HepG2 (cell line): Measurements from ENCODE around the gene CLDN9. TPM values are rescaled to one million over a fixed set of nuclear protein-coding genes. Genes with fewer than 3 reads are reported as not detected.

Experiments used
- ARID3A ChIP-seq: IDR thresholded peaks from 2 replicates; pipeline ENCODE4 v1.6.1; 2012; ENCODE audit warnings: low read depth, low read length, improper control_type of control experiment
- BCL3 ChIP-seq: sonication (generic); formaldehyde crosslinking; IDR thresholded peaks from 2 replicates; pipeline ENCODE4 v1.5.1; 2020; ENCODE audit warnings: mild to moderate bottlenecking, missing genetic modification reagents, moderate library complexity
- DZIP1 ChIP-seq: sonication (generic); formaldehyde crosslinking; IDR thresholded peaks from 2 replicates; pipeline ENCODE4 v1.5.0; 2020; ENCODE audit warnings: mild to moderate bottlenecking, missing genetic modification reagents
- FLYWCH1 ChIP-seq: sonication (generic); formaldehyde crosslinking; IDR thresholded peaks from 2 replicates; pipeline ENCODE4 v1.8.1; 2023; ENCODE audit warnings: mild to moderate bottlenecking, missing genetic modification reagents
- MEIS2 ChIP-seq: sonication (generic); formaldehyde crosslinking; IDR thresholded peaks from 2 replicates; pipeline ENCODE4 v1.9.0; 2021; ENCODE audit warnings: mild to moderate bottlenecking, missing genetic modification reagents
- MTA1 ChIP-seq: sonication (generic); formaldehyde crosslinking; IDR thresholded peaks from 2 replicates; pipeline ENCODE4 v1.4.0; 2020; ENCODE audit warnings: missing genetic modification reagents, mild to moderate bottlenecking, borderline replicate concordance
- PAF1 ChIP-seq: IDR thresholded peaks from 2 replicates; pipeline ENCODE4 v1.6.1; 2016; ENCODE audit warnings: missing genetic modification reagents, missing compliant biosample characterization
- SKI ChIP-seq: fragments of 450-650 bp; IDR thresholded peaks from one replicate; pipeline ENCODE4 v1.6.1; 2018; ENCODE audit warnings: mild to moderate bottlenecking; ENCODE audit not compliant: partially characterized antibody
- SMAD1 ChIP-seq: sonication (generic); formaldehyde crosslinking; IDR thresholded peaks from 2 replicates; pipeline ENCODE4 v1.4.0; 2020; ENCODE audit warnings: missing genetic modification reagents, low read depth, mild to moderate bottlenecking, borderline replicate concordance
- TAF15 ChIP-seq: fragments of 200-400 bp; formaldehyde crosslinking; IDR thresholded peaks from one replicate; pipeline ENCODE4 v1.6.1; 2018; ENCODE audit warnings: mild to moderate bottlenecking, low read depth, low read length; ENCODE audit not compliant: poor library complexity, severe bottlenecking
- TBL1XR1 ChIP-seq: fragments of 150-350 bp; IDR thresholded peaks from 2 replicates; pipeline ENCODE4 v1.6.1; 2014; ENCODE audit warnings: borderline replicate concordance, low read length; ENCODE audit not compliant: partially characterized antibody
- TERF1 ChIP-seq: sonication (generic); formaldehyde crosslinking; IDR thresholded peaks from 2 replicates; pipeline ENCODE4 v1.8.0; 2022; ENCODE audit warnings: mild to moderate bottlenecking, missing genetic modification reagents, moderate library complexity
- TFAP4 ChIP-seq: sonication (generic); IDR thresholded peaks from 2 replicates; pipeline ENCODE4 v1.6.1; 2016; ENCODE audit warnings: low read depth, borderline replicate concordance
- TFE3 ChIP-seq: IDR thresholded peaks from 2 replicates; pipeline ENCODE4 v1.6.1; 2016
- ZBTB44 ChIP-seq: sonication (generic); formaldehyde crosslinking; IDR thresholded peaks from 2 replicates; pipeline ENCODE4 v1.4.0; 2020; ENCODE audit warnings: missing genetic modification reagents
- ZNF329 ChIP-seq: sonication (generic); formaldehyde crosslinking; IDR thresholded peaks from 2 replicates; pipeline ENCODE4 v1.9.0; 2021; ENCODE audit warnings: low read depth, mild to moderate bottlenecking, missing genetic modification reagents
- ZNF546 ChIP-seq: sonication (generic); formaldehyde crosslinking; conservative IDR thresholded peaks from 2 replicates; pipeline ENCODE4 v1.8.1; 2023; ENCODE audit warnings: mild to moderate bottlenecking, missing genetic modification reagents
- ZNF883 ChIP-seq: sonication (generic); formaldehyde crosslinking; IDR thresholded peaks from 2 replicates; pipeline ENCODE4 v1.5.1; 2020; ENCODE audit warnings: mild to moderate bottlenecking, missing genetic modification reagents; ENCODE audit errors: not compliant biosample characterization
- polyA plus RNA-seq, 8 experiments: library from polyadenylated mRNA; depleted of rRNA in 3 of 8; stranded (reverse) in 7 of 8; unstranded in 1 of 8; fragments of >200 nt; fragmentation: Illumina TruSeq in 4 of 8; extraction: Trizol in 4 of 8; gene quantifications; 2 replicates each; pipeline versions ENCODE4 v1.2.1 to v1.2.3, GENCODE V29; 2011 to 2016; ENCODE audit warnings: low read depth in 4 of 8, missing spikeins in 1 of 8, mixed read lengths in 1 of 8; ENCODE audit not compliant: insufficient read depth in 1 of 8
- total RNA-seq, 5 experiments: library from RNA; depleted of rRNA; stranded (reverse); fragments of >200 nt; fragmentation: Illumina TruSeq; extraction: Trizol; gene quantifications; 2 replicates each; pipeline ENCODE4 v1.2.3, GENCODE V29; 2016; ENCODE audit warnings: low read depth in 1 of 5

Gene CLDN9
- total and polyA plus RNA-seq, 2 of the 13 experiments (the other 11 are each of a cell fraction or from before 2014, with no cell fraction given), result 0.15 to 0.26 TPM

GRCh38 chr16:3020247-3020603, 7.5 kb downstream of the CLDN9 start, which contains the start of gene TNFRSF12A (continued):
- TF ChIP-seq MEIS2 (CRISPR knock-in tag) (peak; percentile 83), SKI (peak; percentile 64), ZBTB44 (CRISPR knock-in tag) (peak; percentile 65; the same call in 1 of the 2 replicates), MTA1 (CRISPR knock-in tag) (no peak), ZNF883 (CRISPR knock-in tag) (peak; percentile 53), PAF1 (CRISPR knock-in tag) (no peak), DZIP1 (CRISPR knock-in tag) (no peak), SMAD1 (CRISPR knock-in tag) (no peak), TERF1 (CRISPR knock-in tag) (no peak), TFE3 (CRISPR knock-in tag) (no peak), ZNF546 (CRISPR knock-in tag) (peak; percentile 42; the same call in 1 of the 2 replicates), TBL1XR1 (no peak), TAF15 (no peak), ARID3A (no peak), TFAP4 (no peak), FLYWCH1 (0 out of 2 replicates have a peak, but pooled peaks have one; percentile 50), BCL3 (CRISPR knock-in tag) (0 out of 2 replicates have a peak, but pooled peaks have one; percentile 62), ZNF329 (CRISPR knock-in tag) (0 out of 2 replicates have a peak, but pooled peaks have one; percentile 26)
